ENCODE results near the gene CYB5R3. TPM values are rescaled to one million over a fixed set of nuclear protein-coding genes. Genes with fewer than 3 reads are reported as not detected.

The CYB5R3 gene
- total and polyA plus RNA-seq, 4 experiments from 2014 or later, result 42.7 to 91.1 (median 44.8) TPM

DNA sequence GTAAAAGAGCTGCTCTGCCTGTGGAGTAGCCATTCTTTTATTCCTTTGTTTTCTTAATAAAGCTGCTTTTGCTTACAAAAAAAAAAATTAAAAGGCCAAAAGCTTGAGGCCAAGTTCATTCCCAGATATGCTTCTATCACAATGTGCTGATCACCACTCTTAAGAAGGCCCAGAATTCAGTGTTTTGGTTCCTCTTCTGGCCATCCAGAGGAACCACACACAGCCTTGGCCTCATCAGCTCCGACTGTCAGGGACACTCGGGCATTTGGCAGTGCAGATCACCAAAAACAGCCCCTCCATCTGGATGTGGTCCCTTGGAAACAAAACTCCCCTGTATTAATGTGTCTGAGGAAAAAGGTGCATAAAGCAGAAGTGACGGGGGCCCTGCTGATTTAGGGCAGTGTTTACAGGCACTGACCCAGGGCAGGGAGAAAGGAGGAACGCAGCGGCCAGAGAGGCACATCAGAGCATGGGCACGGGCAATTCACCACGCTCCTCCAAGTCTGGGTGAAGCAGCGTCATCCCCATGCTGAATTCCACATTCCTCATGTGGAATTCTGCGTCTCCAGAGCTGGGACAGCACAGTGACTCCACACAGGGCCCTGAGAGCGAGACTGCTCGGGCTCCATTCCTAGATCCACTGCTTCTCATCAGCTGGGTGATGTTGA, 52.2 kb downstream of the CYB5R3 start:
- no peak overlapping the region for H3K4me3 Mint-ChIP-seq
- peaks cover 42 to 81% of the 10 kb centered on the region in 2 donors for H3K36me3 Mint-ChIP-seq
- no peaks in the 10 kb centered on the region for H3K9me3 Mint-ChIP-seq
- no peak overlapping the region for H3K27ac ChIP-seq (ENCODE audit: low read depth, low read length)
- no peaks in the 10 kb centered on the region for H3K27me3 ChIP-seq (ENCODE audit: insufficient read depth, low read length)
- H3K4me3 ChIP-seq (ENCODE audit: low read length in 2 of 2), result no peak overlapping the region
- H3K9me3 ChIP-seq (ENCODE audit: control insufficient read depth in 1 of 2, low read length in 2 of 2), result no peaks in the 10 kb centered on the region
- peaks cover 4 to 6% (median 5%) of the 10 kb centered on the region in 4 donors for H3K4me1 Mint-ChIP-seq
- CTCF ChIA-PET (ENCODE audit: partially characterized antibody), result interaction anchor here (0.8 to 1.0 kb wide), 2 partner anchors 13 to 24 kb away, joined by 3 to 4 read pairs; no protein-coding TSS in a partner anchor
- DNase-seq, result no peak
- POLR2A ChIA-PET (ENCODE audit: partially characterized antibody), result interaction anchor here (1.3 to 1.4 kb wide), 2 partner anchors 12 to 17 kb away, joined by 4 read pairs; partner anchors contain the start of gene POLDIP3
- intact Hi-C loops (cut with micrococcal nuclease), result no loop called here
- no peaks in the 10 kb centered on the region for H3K4me1 ChIP-seq (ENCODE audit: insufficient read depth, low read length)
- H3K36me3 ChIP-seq (ENCODE audit: insufficient read depth, low read length), result peaks cover 87% of the 10 kb centered on the region
- no peaks in the 10 kb centered on the region for H3K27me3 Mint-ChIP-seq
- H3K27ac Mint-ChIP-seq, result peak overlapping the region in 1 of 7 donors; percentile 70

- Histone ChIP-seq H3K9me3 (ENCODE audit: control insufficient read depth in 1 of 2, low read length in 2 of 2) (no peaks in the 10 kb centered on the region), H3K4me1 (ENCODE audit: insufficient read depth, low read length) (no peaks in the 10 kb centered on the region), H3K27me3 (ENCODE audit: insufficient read depth, low read length) (no peaks in the 10 kb centered on the region), H3K4me3 (ENCODE audit: low read length in 2 of 2) (no peak overlapping the region), H3K36me3 (ENCODE audit: insufficient read depth, low read length) (peaks cover 88% of the 10 kb centered on the region), H3K27ac (ENCODE audit: low read depth, low read length) (no peak overlapping the region)
- Mint-ChIP-seq H3K27me3 (no peaks in the 10 kb centered on the region), H3K27ac (peak overlapping the region in 3 of 7 donors; percentile 3 to 85 (median 63)), H3K36me3 (peaks cover 39 to 84% of the 10 kb centered on the region in 2 donors), H3K4me1 (peaks cover 0 to 3% (median 1%) of the 10 kb centered on the region in 4 donors), H3K9me3 (no peaks in the 10 kb centered on the region), H3K4me3 (no peak overlapping the region)
- DNase-seq, result no peak
- intact Hi-C loops (cut with micrococcal nuclease), result no loop called here
- ChIA-PET POLR2A (ENCODE audit: partially characterized antibody) (interaction anchor here (1.3 to 1.4 kb wide), 2 partner anchors 13 to 18 kb away, joined by 4 read pairs; partner anchors contain the start of gene POLDIP3), CTCF (ENCODE audit: partially characterized antibody) (no interaction called here)
Measured at GRCh38 chr22:42596336-42596735, 52.9 kb downstream of the CYB5R3 start.

- Mint-ChIP-seq H3K4me1 (peaks cover 0 to 3% (median 1%) of the 10 kb centered on the region in 4 donors), H3K4me3 (no peak overlapping the region), H3K27ac (peak overlapping the region in 2 of 7 donors; percentile 3 to 57), H3K9me3 (no peaks in the 10 kb centered on the region), H3K27me3 (no peaks in the 10 kb centered on the region), H3K36me3 (peaks cover 39 to 85% of the 10 kb centered on the region in 2 donors)
- Histone ChIP-seq H3K36me3 (ENCODE audit: insufficient read depth, low read length) (peaks cover 86% of the 10 kb centered on the region), H3K4me3 (ENCODE audit: low read length in 2 of 2) (no peak overlapping the region), H3K9me3 (ENCODE audit: control insufficient read depth in 1 of 2, low read length in 2 of 2) (no peaks in the 10 kb centered on the region), H3K27ac (ENCODE audit: low read depth, low read length) (no peak overlapping the region), H3K4me1 (ENCODE audit: insufficient read depth, low read length) (no peaks in the 10 kb centered on the region), H3K27me3 (ENCODE audit: insufficient read depth, low read length) (no peaks in the 10 kb centered on the region)
- no peak for DNase-seq
- ChIA-PET POLR2A (ENCODE audit: partially characterized antibody) (no interaction called here), CTCF (ENCODE audit: partially characterized antibody) (no interaction called here)
- intact Hi-C loops (cut with micrococcal nuclease), result no loop called here
Measured at GRCh38 chr22:42595434-42595833, 53.8 kb downstream of the CYB5R3 start.

GRCh38 chr22:42591987-42592386, 57.2 kb downstream of the CYB5R3 start:
- no peaks in the 10 kb centered on the region for H3K27me3 ChIP-seq (ENCODE audit: insufficient read depth, low read length)
- Mint-ChIP-seq H3K9me3 (no peaks in the 10 kb centered on the region), H3K27ac (no peak overlapping the region), H3K36me3 (peaks cover 28 to 78% of the 10 kb centered on the region in 2 donors), H3K27me3 (no peaks in the 10 kb centered on the region), H3K4me1 (peaks cover 0 to 4% (median 2%) of the 10 kb centered on the region in 4 donors), H3K4me3 (no peak overlapping the region)
- CTCF ChIA-PET (ENCODE audit: partially characterized antibody), result no interaction called here
- no peak overlapping the region for H3K27ac ChIP-seq (ENCODE audit: low read depth, low read length)
- no peaks in the 10 kb centered on the region for H3K4me1 ChIP-seq (ENCODE audit: insufficient read depth, low read length)
- H3K9me3 ChIP-seq (ENCODE audit: control insufficient read depth in 1 of 2, low read length in 2 of 2), result no peaks in the 10 kb centered on the region
- DNase-seq, result no peak
- no peak overlapping the region for H3K4me3 ChIP-seq (ENCODE audit: low read length in 2 of 2)
- H3K36me3 ChIP-seq (ENCODE audit: insufficient read depth, low read length), result peaks cover 75% of the 10 kb centered on the region
- intact Hi-C loops (cut with micrococcal nuclease), result no loop called here
- POLR2A ChIA-PET (ENCODE audit: partially characterized antibody), result no interaction called here

- Mint-ChIP-seq H3K27ac (peak overlapping the region in 1 of 7 donors; percentile 4), H3K36me3 (peaks cover 26 to 67% of the 10 kb centered on the region in 2 donors)
Measured at GRCh38 chr22:42587588-42588175, 61.5 kb downstream of the CYB5R3 start.

GRCh38 chr22:42586381-42586780, 62.8 kb downstream of the CYB5R3 start:
- H3K4me3 Mint-ChIP-seq, result no peak overlapping the region

More at GRCh38 chr22:42587588-42588175, 61.5 kb downstream of the CYB5R3 start:
- Histone ChIP-seq H3K4me1 (ENCODE audit: insufficient read depth, low read length) (no peaks in the 10 kb centered on the region), H3K9me3 (ENCODE audit: control insufficient read depth in 1 of 2, low read length in 2 of 2) (no peaks in the 10 kb centered on the region), H3K27me3 (ENCODE audit: insufficient read depth, low read length) (no peaks in the 10 kb centered on the region), H3K36me3 (ENCODE audit: insufficient read depth, low read length) (peaks cover 60% of the 10 kb centered on the region), H3K4me3 (ENCODE audit: low read length in 2 of 2) (no peak overlapping the region), H3K27ac (ENCODE audit: low read depth, low read length) (no peak overlapping the region)
- Mint-ChIP-seq H3K4me3 (no peak overlapping the region), H3K4me1 (peaks cover 0 to 8% (median 1%) of the 10 kb centered on the region in 4 donors), H3K9me3 (no peaks in the 10 kb centered on the region), H3K27me3 (no peaks in the 10 kb centered on the region)
- DNase-seq, result no peak
- POLR2A ChIA-PET (ENCODE audit: partially characterized antibody), result interaction anchor here (1.0 kb wide), 1 partner anchor 27 kb away, joined by 3 read pairs; the partner anchor contains the start of gene POLDIP3
- CTCF ChIA-PET (ENCODE audit: partially characterized antibody), result no interaction called here
- intact Hi-C loops (cut with micrococcal nuclease), result no loop called here

GRCh38 chr22:42585096-42585495, 64.1 kb downstream of the CYB5R3 start:
- Histone ChIP-seq H3K27ac (ENCODE audit: low read depth, low read length) (no peak overlapping the region), H3K9me3 (ENCODE audit: control insufficient read depth in 1 of 2, low read length in 2 of 2) (no peaks in the 10 kb centered on the region), H3K27me3 (ENCODE audit: insufficient read depth, low read length) (no peaks in the 10 kb centered on the region), H3K4me1 (ENCODE audit: insufficient read depth, low read length) (peaks cover 7% of the 10 kb centered on the region), H3K36me3 (ENCODE audit: insufficient read depth, low read length) (peaks cover 40% of the 10 kb centered on the region), H3K4me3 (ENCODE audit: low read length in 2 of 2) (no peak overlapping the region)
- CTCF ChIA-PET (ENCODE audit: partially characterized antibody), result interaction anchor here (1.6 kb wide), 1 partner anchor 12 kb away, joined by 3 read pairs; no protein-coding TSS in a partner anchor
- Mint-ChIP-seq H3K9me3 (no peaks in the 10 kb centered on the region), H3K4me3 (no peak overlapping the region), H3K27me3 (no peaks in the 10 kb centered on the region), H3K4me1 (peaks cover 9 to 25% (median 14%) of the 10 kb centered on the region in 4 donors), H3K36me3 (peaks cover 23 to 54% of the 10 kb centered on the region in 2 donors), H3K27ac (peak overlapping the region in 2 of 7 donors; percentile 39 to 46)
- DNase-seq, result no peak
- intact Hi-C loops (cut with micrococcal nuclease), result no loop called here
- POLR2A ChIA-PET (ENCODE audit: partially characterized antibody), result interaction anchor here (0.6 to 2.9 kb wide), 4 partner anchors 15 to 86 kb away, joined by 3 to 9 read pairs (median 4); partner anchors contain the start of gene POLDIP3

More at GRCh38 chr22:42586381-42586780, 62.8 kb downstream of the CYB5R3 start:
- no peaks in the 10 kb centered on the region for H3K27me3 ChIP-seq (ENCODE audit: insufficient read depth, low read length)
- Mint-ChIP-seq H3K4me1 (peaks cover 6 to 18% (median 8%) of the 10 kb centered on the region in 4 donors), H3K27me3 (no peaks in the 10 kb centered on the region), H3K27ac (peak overlapping the region in 3 of 7 donors; percentile 29 to 66 (median 29)), H3K36me3 (peaks cover 23 to 61% of the 10 kb centered on the region in 2 donors), H3K9me3 (no peaks in the 10 kb centered on the region)
- H3K4me3 ChIP-seq (ENCODE audit: low read length in 2 of 2), result no peak overlapping the region
- no peak overlapping the region for H3K27ac ChIP-seq (ENCODE audit: low read depth, low read length)
- H3K4me1 ChIP-seq (ENCODE audit: insufficient read depth, low read length), result peaks cover 7% of the 10 kb centered on the region
- no peak for DNase-seq
- peaks cover 47% of the 10 kb centered on the region for H3K36me3 ChIP-seq (ENCODE audit: insufficient read depth, low read length)
- CTCF ChIA-PET (ENCODE audit: partially characterized antibody), result no interaction called here
- POLR2A ChIA-PET (ENCODE audit: partially characterized antibody), result no interaction called here
- intact Hi-C loops (cut with micrococcal nuclease), result no loop called here
- H3K9me3 ChIP-seq (ENCODE audit: control insufficient read depth in 1 of 2, low read length in 2 of 2), result no peaks in the 10 kb centered on the region
